M059J (cell line): ENCODE results near the gene PIAS1. TPM values are rescaled to one million over a fixed set of nuclear protein-coding genes. Genes with fewer than 3 reads are reported as not detected.

Source experiments
- DNase-seq: peaks from one replicate; pipeline ENCODE4 v3.0.0-alpha.2; 2012; ENCODE audit warnings: low read depth
- total RNA-seq: library from RNA; depleted of rRNA; stranded (reverse); fragments of >200 nt; shearing (Covaris generic); gene quantifications from 2 replicates; pipeline ENCODE4 v1.2.3, GENCODE V29; 2014

Gene PIAS1
- total RNA-seq, 1 experiment from 2014 or later, result 42.1 TPM

DNA sequence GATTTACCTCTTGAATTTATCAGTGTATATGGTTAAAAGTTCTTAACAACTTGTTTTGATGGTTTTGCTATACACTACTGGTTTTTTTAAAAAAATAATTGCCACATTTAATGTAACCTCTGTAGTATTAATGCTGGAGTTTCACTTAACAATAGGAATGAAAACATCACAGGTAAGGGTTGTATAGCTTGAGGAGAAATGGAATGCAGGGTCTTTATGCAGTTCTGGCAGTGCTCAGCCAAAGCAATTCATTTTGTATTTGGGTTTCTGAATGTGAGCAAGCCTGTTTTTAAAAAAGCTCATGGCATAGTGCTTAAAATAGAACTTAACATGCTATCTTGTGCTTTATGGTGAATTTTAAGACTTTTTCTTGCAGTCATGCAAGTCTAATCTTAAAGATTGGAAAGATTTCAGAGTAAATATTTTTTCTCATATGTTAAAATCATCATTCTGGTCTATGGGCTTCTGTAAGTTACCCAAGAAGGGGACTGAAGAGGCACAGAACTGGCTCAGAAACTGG is 8.9 kb downstream of the PIAS1 start:
- no peak for DNase-seq

DNA sequence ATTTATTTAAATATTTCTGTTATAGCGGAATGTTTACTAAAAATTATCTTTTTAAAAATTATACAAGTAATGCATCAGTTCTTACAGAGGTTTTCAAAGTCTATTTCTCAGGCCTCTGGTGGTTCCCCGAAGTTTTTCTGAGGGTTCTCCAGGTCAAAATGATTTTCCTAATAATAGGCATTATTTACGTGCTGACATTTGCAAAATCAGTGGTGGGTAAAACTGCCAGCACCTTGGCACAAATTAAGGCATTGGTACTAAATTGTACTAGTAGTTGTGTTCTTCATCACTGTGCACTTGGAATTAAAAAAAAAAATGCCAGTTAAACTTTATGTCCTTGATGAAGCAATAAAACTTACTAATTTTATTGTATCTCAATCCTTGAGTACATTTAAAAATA is 9.5 kb downstream of the PIAS1 start:
- DNase-seq, result no peak

DNA sequence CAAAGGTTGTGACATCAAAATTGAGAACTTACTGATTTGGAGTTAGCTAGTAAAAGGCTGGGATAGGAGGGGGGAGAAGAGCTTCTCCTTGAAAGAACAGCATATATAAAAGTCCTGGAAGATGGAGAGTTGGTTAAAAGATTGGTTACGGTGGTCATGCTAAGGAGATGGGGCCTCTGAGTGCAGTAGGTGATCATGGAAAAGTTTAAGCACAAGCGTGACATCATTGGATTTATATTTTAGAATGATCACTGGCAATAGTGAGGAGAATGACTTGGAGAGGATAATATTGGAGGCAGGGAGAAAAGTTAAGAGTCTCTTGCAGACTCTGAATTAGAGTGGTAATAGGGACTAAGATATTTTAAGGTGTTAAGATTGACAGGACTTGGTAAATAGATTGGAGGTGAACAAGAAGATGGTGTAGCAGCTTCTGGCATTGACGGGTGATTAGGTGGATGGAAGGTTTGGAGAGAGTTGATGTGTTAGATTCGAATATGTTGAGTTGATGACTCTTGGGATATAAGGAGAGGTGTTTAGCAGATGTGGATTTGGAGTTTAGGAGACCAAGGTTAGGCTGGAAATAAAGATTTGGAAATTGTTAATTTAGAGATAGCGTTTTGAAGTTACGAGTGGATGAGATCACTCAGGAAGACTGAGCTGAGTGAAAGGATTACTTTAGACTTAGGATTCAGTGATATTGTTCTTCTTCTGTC is 19.6 kb downstream of the PIAS1 start:
- DNase-seq, result no peak

DNA sequence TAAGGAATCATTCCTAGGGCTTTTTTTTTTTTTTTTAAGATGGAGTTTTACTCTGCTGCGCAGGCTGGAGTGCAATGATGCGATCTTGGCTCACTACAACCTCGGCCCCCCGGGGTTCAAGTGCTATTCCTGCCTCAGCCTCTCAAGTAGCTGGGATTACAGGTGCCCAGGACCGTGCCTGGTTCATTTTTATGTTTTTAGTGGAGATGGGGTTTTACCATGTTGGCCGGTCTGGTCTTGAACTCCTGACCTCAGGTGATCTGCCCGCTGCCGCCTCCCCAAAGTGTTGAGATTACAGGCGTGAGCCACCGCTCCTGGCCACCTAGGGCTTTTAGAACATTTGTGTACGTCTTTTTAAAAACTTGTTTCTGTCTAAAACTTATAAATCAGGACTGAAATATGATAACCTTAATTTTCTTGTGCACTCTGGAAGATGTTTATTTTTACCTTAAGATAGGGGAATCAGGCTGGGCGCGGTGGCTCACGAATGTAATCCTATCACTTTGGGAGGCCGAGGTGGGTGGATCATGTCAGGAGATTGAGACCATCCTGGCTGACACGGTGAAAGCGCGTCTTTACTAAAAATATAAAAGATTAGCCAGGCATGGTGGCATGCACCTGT is 21.8 kb downstream of the PIAS1 start:
- no peak for DNase-seq

DNA sequence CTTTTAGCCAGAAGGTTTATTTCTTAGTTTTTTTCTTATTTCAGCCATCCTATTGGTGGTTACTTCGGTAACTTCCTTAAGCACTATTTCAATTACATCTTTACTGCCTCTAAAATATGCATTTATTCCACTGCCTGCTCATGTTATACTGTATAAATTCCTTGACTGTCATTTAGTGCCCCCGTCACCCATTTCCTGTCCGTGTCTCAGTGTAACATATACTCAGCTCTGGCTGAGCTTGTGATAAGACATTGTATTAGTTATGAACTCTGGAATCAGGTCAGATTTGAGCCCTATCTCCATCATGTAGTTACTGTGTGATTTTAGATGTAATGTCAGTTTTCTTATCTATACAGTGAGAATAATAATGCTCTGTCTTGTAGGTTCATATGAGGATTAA is 24.2 kb downstream of the PIAS1 start:
- no peak for DNase-seq

DNA sequence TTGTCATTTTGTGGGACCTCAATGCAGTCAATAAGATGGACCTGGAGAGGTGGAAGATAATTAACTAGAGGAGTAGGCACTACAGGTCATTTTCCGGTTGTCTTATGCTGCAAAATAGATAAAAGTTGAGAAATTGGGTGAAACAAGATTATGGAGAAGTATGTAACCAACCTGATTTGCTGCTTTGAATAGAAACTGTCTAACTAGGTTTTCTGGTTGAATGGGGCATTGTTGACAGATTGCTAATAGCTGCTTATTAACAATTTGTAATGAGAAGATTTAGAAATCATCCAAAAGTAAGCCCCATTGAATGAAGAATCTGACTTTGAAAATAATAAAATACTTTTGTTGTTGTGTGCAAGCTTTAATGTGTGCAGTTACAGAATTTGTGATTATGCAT is 26.2 kb downstream of the PIAS1 start:
- no peak for DNase-seq

DNA sequence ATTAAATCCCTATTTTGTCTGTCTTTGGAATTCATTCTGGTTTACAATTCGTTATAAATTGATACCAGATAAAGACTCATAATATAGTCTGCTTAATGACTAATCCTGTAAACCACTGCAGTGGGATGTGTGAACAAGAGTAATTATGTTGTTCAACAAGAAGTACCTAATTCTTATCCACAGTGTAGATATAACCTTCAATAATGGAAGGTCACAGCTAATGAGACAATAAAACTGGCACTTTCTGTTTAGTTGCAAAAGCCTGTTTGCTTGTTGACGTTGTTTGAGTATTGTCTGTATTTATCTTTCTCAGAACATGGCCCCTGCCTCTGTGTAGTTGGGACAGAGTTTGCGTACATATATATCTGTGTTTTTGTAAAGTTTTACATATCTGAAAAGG is 26.7 kb downstream of the PIAS1 start:
- no peak for DNase-seq

DNA sequence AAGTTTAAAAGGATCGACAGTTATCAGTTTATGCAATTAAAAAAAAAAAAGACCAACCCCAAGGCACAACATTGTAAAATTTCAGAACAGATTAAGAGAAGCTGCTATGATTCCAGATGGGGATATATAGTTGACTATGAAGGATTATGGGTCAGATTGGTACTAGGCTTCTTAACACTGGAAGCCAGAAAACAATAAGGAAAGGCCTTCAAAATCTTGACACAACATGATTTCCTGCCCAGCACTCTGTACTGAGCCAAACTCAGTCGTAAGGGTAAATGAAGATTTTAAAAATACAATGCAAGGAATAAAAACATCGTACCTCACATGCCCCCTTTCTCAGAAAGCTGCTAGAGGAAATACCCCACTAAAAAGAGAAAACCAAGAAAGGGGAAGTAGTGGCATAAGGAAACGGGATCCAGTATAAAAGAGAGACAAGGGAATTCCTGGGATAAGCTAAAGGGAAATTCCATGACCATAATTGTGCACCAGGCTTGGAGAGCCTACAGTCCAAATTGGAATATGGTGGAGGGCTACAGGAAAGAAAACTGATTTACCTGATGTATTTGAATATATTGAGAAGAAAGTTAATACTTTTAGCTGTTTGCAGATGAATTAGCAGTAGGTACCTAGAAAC is 27.9 kb downstream of the PIAS1 start:
- no peak for DNase-seq

DNA sequence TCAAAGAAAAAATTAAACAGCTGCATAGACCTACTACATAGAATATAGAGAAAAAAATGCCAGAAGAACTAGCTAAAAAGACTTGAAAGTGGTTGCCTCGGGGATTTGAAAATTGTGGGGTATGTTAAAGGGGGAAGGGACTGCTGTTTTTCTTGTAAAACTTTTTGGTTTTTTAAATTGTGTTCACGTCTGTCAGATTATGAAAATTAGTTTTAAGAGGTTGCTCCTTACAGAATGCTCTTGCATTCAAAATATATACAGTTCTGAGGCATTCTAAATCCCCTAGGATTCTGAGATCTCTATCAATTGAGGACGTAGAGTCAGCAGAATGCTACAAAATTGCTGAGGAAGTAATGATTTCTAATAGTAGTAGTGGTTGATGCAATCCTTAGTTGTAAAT is 28.6 kb downstream of the PIAS1 start:
- DNase-seq, result no peak

DNA sequence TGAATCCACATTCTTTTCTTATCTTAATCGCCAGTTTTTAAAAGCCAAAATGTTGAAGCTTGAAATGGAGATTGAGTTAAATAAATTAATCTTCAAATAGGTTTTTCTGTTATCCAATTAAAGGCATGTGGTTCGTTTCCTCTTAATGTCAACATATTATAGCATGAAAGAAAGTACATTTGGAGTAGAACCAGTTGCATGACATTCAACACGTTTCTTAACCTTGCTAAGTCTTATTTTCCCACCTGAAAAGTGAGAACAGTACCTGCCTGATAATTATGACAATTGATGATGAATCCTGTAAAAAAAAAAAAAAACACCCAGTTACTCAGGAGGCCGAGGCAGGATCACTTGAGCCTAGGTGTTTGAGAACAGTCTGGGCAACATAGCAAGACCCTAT is 29.3 kb downstream of the PIAS1 start:
- no peak for DNase-seq

DNA sequence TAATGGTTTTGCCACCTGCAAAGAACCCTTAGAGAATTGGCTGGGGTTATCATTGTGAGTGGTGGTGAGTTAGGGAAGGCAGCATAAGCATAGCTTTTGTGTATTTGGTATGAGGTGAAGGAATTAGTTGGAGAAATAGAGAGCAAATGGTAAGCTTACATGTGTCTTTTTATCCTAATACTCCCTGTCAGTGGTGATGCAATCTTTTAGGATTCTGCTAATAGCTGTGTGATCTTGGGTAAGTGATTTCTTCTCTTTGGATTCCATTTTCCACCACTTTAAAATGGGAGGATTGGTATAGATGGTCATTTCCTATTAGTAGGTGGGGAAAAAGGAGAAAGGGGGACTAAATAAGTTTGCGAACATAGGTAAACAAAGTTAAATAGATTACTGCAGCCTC is 30.9 kb downstream of the PIAS1 start:
- no peak for DNase-seq

DNA sequence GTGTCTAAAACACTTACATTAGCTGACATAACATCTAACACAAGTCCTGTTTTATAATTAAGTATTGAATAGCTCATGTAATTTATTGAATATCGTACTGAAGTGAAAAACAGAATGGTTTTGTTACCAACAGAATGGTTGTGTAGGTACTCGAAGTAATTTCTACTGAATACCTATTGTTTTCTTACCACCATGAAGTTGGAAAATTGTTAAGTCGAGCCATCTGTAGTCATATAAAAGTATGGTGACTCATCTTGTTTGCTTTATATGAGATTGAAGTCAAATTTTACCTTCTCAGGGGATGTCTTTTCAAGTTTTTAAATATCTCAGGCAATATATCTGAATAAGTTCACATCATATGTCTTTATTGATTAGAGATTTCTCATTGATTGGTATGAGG is 37.6 kb downstream of the PIAS1 start:
- DNase-seq, result peak; percentile 5

DNA sequence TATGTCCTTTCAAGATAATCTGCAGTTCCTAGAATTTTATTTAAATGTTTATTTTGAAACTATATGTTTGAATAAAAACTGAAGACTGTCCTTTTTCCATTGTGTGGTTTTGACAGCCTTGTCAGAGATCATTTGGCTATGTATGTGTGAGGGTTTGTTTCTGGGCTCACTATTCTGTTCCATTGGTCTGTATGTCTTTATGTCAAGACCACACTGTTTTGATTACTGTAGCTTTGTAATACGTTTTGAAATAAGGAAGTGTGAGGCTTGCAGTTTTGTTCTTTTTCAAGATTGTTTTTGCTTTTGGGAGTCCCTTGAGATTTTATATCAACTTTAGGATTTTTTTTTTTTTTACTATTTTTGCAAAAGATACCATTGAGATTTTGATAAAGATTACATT is 42.0 kb downstream of the PIAS1 start:
- DNase-seq, result no peak

DNA sequence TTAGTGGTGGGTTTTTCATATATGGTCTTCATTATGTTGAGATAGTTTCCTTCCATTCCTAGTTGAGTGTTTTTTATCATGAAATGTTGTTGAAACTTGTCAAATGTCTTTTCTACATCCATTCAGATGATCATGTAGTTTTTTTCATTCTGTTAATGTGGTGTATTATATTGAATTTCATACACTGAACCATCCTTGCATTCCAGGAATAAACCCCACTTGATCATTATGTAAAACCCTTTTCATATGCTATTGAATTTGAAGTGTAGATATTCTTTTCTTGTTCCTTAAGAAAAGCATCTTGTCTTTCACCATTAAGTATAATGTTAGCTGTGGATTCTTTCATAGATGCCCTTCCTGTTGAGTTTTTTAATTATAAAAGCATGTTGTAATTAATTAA is 42.9 kb downstream of the PIAS1 start:
- DNase-seq, result no peak

DNA sequence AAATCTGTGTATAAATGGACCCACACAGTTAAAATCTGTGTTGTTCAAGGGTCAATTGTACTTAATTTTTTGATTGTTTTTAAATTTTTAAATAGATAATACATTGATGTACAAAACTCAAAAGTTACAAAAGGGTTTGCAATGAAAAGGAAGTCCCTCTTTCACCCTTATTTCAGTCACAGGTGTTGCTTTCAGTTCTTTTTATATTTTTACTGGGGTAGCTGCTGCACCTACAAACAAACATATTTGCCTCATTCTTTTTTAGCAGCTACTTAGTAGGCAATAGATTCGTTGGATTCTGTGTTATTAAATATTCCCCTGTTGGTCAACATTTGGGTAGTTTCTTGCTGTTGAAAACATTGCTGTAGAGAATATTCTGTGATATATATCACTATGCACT is 44.4 kb downstream of the PIAS1 start:
- no peak for DNase-seq

DNA sequence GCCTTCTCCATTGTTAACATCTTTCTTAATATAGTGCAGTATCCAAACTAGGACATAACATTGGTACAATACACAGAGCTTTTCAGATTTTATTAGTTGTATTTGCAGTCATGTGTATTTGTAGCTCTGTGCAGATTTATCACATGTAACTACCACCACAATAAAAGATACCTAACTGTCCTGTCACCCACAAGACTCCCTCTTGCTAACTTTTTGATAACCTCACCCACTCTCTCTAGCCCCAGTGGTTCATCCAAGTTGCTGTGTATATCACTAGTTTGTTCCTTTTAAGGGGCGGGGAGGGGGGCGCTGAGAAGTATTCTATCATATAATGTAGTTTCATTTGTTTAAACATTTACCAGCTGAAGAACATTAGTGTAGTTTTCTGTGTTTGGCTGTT is 46.1 kb downstream of the PIAS1 start:
- no peak for DNase-seq

DNA sequence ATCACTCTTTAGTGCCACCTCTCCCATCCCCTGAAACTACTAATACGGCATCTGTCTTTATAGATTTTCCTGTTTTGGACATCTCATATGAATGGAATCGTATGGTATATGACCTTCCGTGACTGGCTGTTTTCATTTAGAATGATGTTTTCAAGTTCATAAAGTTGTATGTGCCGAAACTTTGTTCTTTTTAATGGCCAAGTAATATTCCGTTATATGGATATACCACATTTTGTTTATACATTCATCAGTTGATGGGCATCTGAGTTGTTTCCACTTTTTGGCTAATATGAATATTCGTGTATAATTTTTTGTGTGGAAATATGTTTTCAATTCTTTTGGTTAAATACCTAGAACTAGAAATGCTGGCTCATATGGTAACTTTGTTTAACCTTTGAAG is 49.5 kb downstream of the PIAS1 start:
- DNase-seq, result no peak

DNA sequence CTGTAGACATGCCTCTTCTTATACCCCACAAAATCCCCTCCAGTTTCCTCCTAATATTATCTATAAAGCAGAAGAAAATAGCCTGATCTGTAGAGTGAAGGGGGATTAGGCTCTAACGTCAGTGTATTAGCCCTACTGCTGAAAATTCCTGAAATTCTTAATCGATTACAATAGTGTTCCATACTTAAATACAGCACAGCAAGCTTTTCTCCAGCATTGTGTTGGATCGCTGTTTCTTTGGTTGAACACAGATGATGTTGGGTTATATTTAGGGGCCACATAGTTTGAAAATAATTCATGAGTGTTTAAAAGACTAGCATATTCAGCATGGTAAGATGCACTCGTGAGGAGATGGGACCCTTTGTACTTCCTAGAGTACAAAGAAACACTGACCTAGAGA is 52.5 kb downstream of the PIAS1 start:
- DNase-seq, result peak; percentile 7

DNA sequence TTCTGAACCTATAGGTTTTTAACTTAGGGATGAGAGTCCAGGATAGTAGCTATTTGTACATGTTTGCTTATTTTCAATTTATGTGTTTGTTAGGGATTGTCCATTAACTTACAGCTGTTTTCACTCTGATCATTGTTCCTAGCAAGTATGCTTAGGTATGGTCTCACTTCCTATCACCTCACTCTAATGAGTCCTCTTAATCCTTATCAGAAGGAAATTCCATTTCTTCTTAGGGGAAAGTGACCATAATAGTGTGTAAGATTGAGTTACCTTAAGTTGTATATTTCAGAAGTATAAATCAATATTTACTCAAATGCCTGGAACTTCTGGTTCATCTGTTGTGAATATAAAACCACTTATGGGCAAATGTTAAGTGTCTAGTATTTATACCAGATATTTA is 53.0 kb downstream of the PIAS1 start:
- no peak for DNase-seq

DNA sequence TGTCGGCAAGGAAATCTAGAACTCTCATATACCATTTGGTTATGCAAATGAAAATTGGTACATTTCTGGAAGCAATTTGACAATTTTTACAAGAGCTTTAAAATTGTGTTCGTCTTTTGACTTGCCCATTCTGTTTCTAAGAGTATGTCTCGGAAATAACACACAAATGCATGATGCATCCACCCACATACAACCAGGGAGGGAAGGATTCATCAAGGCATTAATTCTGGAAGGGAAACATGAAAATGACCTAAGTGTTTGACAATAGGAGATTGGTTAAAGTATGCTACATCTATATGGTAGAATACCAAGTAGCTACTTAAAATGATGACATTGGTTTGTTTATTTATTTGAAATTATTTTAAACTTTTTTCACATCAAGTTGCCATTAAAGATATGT is 58.6 kb downstream of the PIAS1 start:
- DNase-seq, result peak; percentile 7

DNA sequence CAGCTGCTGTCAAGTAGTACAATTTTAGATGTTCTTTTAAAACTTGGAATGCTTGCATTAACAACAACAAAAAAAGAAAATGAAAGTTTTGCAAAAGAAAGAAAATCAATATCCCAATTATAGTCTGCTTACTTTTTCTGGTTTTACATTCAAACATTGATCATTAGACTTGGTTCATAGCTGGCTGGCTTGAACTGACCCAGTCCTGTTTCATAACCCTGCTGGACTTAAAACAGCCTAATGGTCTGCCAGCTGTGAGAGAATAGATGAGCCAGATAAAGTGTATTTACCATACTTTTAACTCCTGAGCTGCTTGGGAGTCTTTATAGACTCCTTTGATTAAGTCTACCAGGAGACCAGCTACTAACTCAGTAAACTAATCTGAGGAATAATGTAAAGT is 59.2 kb downstream of the PIAS1 start:
- DNase-seq, result peak; percentile 25

DNA sequence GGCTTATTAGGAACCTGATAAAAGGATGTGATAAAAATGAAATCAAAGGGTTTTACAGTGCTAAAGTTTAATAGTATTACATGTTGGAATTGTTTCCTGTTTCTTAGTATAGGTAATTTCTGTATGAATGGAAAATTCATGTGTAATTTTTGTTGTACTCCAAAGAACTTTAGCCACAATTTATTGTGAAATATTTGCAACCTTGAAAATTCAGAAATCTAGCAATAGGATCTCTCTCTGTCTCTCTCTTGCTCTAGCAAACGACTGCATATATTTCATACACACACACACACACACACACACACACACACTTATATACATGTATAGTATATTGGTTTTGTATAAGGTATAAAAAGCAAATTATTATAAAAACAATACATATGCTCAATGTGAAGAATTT is 59.6 kb downstream of the PIAS1 start:
- DNase-seq, result no peak

DNA sequence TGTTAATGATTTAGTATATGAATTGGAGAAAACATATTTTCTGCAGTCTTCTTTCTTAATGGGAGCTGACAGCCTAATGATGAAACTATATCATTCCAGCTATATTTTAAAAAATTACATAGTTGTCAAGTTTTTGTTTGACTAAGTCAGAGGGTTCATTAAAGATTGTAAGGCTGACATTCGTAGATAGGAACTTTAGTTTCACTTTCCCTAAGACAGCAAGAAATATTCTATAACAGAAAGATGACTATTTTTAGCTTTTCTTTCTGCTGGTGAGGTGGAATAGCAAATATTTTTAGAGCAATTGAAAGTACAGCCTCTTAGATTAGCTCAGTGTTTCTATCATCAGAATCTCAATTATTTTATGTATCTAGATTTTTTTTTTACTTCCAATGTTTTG is 60.2 kb downstream of the PIAS1 start:
- peak; percentile 26 for DNase-seq
